Mammary epithelial cell (primary cell): ENCODE measurements around the gene RGS14.

Source experiments
- CTCF ChIP-seq, 2 donors: IDR thresholded peaks in 1 of 2; conservative IDR thresholded peaks in 1 of 2; 2 replicates each; pipeline ENCODE4 v1.5.1; 2011 to 2012; ENCODE audit warnings: inconsistent platforms in 2 of 2, low read length in 2 of 2, mild to moderate bottlenecking in 2 of 2, control low read depth in 1 of 2, low read depth in 1 of 2; ENCODE audit not compliant: insufficient read depth in 1 of 2; ENCODE audit errors: extremely low read depth in 1 of 2
- EZH2 ChIP-seq: IDR thresholded peaks from 2 replicates; pipeline ENCODE4 v1.6.1; 2012; ENCODE audit warnings: low read length, inconsistent platforms, borderline replicate concordance

- no peak for TF ChIP-seq EZH2
- TF ChIP-seq CTCF (conservative IDR thresholded peaks at IDR 0.05 in 1 of 2, IDR thresholded peaks at IDR 0.05 in 1 of 2; ENCODE audit: extremely low read depth in 1 of 2, insufficient read depth in 1 of 2, low read depth in 1 of 2, low read length in 2 of 2), result no peak
Measured at GRCh38 chr5:177338251-177339106, 19.2 kb upstream of the RGS14 start.
